ENCODE results near the gene KIF26B.

KIF26B gene

DNA sequence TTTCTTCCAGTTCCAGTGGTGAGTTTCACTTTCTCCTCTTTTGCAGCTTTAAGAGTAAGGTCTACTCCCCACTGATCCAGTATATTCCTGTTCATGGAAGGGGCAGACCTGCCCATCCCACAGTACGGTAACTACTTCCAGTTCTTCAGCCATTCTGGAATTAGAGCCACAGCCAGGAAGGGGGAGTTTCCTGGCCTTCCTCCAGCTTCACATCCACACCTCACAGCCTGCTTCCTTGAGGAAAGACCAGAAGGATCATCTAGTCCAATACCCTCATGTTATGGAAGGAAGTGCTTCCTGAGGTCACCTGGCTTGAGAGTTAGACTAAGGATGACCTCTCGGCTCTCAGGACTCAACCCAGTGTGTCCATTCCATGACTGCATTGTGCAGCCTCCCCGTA lies 597.8 kb downstream of the KIF26B start:
- Mint-ChIP-seq H3K27ac (no peak overlapping the region), H3K4me1 (peaks cover 0 to 3% of the 10 kb centered on the region in 2 donors), H3K27me3 (no peaks in the 10 kb centered on the region), H3K4me3 (no peak overlapping the region), H3K9me3 (peaks cover 10 to 11% of the 10 kb centered on the region in 2 donors), H3K36me3 (peaks cover 18 to 29% of the 10 kb centered on the region in 2 donors)
- no peak for ATAC-seq (replicated peaks)
- DNase-seq, result no peak

DNA sequence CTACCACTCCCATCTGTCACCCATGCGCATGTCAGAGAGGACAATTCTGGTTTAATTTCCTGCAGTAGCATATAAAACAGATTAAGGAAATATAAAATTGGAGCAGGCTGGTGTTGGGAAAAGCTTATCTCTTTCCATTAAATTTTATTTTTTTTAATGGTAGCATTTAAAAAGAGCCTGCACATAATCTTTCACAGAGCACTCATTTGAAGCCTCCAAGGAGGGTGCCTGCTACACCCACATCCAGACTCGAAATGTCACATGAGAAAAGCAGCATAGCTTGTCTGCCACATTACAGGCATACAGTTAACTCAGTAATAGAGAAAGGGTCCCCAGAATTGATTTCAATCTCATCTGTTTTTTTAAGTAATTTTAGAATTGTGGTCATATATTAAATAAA lies 599.0 kb downstream of the KIF26B start:
- no peaks in the 10 kb centered on the region for H3K27me3 Mint-ChIP-seq
- H3K9me3 Mint-ChIP-seq, result peaks cover 11 to 13% of the 10 kb centered on the region in 2 donors
- H3K36me3 Mint-ChIP-seq, result peaks cover 18 to 33% of the 10 kb centered on the region in 2 donors

DNA sequence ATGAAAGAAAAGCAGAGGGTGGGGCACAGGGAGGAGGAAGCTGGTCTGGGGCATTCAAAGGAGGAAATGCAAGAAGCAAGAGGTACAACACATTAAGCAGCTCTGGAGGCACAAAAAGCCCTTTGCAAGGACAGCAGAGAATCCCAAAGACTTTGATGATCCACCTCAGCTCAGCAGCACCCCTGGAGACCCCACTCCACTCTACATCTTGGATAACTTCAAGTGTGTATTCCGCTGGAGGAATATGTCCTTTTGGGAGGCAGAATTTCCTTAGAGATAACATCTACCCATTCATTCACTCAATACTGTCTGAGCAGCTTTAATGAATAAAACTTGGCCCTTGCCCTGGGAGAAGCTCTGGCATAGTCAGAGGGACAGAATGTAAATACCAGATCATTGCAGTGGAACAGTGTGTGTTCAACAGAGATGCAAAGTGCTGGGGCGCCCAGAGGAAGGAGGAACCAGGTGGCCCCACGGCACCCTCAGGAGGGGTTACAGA lies 599.7 kb downstream of the KIF26B start:
- Mint-ChIP-seq H3K4me1 (peaks cover 0 to 3% of the 10 kb centered on the region in 2 donors), H3K36me3 (peaks cover 15 to 37% of the 10 kb centered on the region in 2 donors), H3K4me3 (no peak overlapping the region), H3K9me3 (peaks cover 11 to 13% of the 10 kb centered on the region in 2 donors), H3K27ac (peak overlapping the region; percentile 60), H3K27me3 (no peaks in the 10 kb centered on the region)
- DNase-seq, result no peak
- ATAC-seq (replicated peaks), result no peak

More for the DNA sequence above, 599.0 kb downstream of the KIF26B start:
- Mint-ChIP-seq H3K27ac (no peak overlapping the region), H3K4me1 (peaks cover 0 to 3% of the 10 kb centered on the region in 2 donors), H3K4me3 (no peak overlapping the region)
- ATAC-seq (replicated peaks), result no peak
- DNase-seq, result no peak

Measured in stimulated activated naive B cell treated with anti-CD40 and anti-IgM and Interleukin-4, amounts not matched to agents 10 μg/mL and 1 μg/mL and 100 μg/mL, for 72 hours (primary cell).